BJ (cell line): ENCODE data around the gene ATP8A2. TPM values are rescaled to one million over a fixed set of nuclear protein-coding genes. Genes with fewer than 3 reads are reported as not detected.

Experiments
- CTCF ChIA-PET: fragments of 350-600 bp; formaldehyde crosslinking; extraction: SDS; loops from one replicate; lab custom pipeline; 2021; ENCODE audit warnings: antibody characterized with exemption, inconsistent platforms; lab: Yijun Ruan, JAX
- POLR2A ChIA-PET: fragments of 300-600 bp; sonication (Branson Sonifier 250); formaldehyde crosslinking; extraction: SDS; loops from one replicate; lab custom pipeline; 2021; ENCODE audit warnings: antibody characterized with exemption; lab: Charles Lee
- DNase-seq: peaks from one replicate; pipeline ENCODE4 v3.0.0-alpha.2; 2011; ENCODE audit warnings: low read depth
- H3K27me3 ChIP-seq: 2 replicates; pipeline ENCODE4 v1.6.0; 2011; ENCODE audit warnings: low read length; ENCODE audit not compliant: control insufficient read depth, insufficient read depth
- H3K36me3 ChIP-seq: 2 replicates; pipeline ENCODE4 v1.5.1; 2011; ENCODE audit warnings: low read length; ENCODE audit not compliant: control insufficient read depth, insufficient read depth
- H3K4me3 ChIP-seq: 2 replicates; pipeline ENCODE4 v1.5.1; 2011; ENCODE audit warnings: low read depth, mild to moderate bottlenecking, control low read depth, low read length
- polyA plus RNA-seq: library from polyadenylated mRNA; depleted of rRNA; stranded (reverse); fragments of >200 nt; gene quantifications from 2 replicates; pipeline ENCODE4 v1.2.3, GENCODE V29; 2011
- TF ChIP-seq, protein P1 (sequence below): IDR thresholded peaks from 2 replicates; pipeline ENCODE4 v1.5.1; 2011; ENCODE audit warnings: low read depth, mild to moderate bottlenecking, control low read depth, inconsistent platforms, low read length, moderate library complexity; ENCODE audit not compliant: insufficient read depth

Gene ATP8A2
- polyA plus RNA-seq, 1 experiment: 0.02 TPM

DNA sequence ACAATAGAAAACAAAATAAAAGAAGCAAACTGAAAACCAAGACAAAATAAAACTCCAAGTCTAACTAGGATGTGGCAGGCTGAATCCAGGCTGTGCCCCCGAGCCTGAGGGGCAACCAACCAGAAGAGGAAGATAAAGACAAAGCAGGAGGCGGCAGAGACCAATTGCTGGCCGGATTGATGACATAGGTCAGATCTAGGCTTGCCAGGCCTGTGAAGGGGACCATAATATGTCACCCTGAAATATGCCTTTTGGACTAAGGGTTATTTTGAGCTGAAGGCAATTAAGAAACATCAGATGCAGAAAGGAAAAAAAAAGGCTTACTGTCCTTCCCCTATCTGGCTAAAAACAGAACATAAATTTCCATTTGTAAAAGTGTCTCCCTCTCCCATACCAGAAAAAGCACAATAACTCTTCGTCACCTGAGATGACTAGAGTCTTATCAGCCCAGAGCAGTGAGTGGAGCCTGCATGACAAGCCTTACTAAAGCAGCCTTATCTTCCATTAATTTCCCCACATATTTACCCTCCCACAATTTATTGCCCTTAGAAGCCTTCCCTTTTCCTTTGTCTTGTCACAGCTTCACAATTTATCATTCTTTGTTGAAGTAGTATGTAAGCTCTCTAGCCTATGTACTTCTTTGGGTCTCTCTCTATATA lies 22.8 kb downstream of the ATP8A2 start:
- no peak for DNase-seq
- CTCF ChIA-PET: interaction anchor here (0.8 kb wide), 1 partner anchor 19 kb away, joined by 3 read pairs; no protein-coding TSS in a partner anchor
- Histone ChIP-seq H3K27me3 (no peaks in the 10 kb centered on the region), H3K36me3 (no peaks in the 10 kb centered on the region), H3K4me3 (no peak overlapping the region)
- TF ChIP-seq, protein P1, sequence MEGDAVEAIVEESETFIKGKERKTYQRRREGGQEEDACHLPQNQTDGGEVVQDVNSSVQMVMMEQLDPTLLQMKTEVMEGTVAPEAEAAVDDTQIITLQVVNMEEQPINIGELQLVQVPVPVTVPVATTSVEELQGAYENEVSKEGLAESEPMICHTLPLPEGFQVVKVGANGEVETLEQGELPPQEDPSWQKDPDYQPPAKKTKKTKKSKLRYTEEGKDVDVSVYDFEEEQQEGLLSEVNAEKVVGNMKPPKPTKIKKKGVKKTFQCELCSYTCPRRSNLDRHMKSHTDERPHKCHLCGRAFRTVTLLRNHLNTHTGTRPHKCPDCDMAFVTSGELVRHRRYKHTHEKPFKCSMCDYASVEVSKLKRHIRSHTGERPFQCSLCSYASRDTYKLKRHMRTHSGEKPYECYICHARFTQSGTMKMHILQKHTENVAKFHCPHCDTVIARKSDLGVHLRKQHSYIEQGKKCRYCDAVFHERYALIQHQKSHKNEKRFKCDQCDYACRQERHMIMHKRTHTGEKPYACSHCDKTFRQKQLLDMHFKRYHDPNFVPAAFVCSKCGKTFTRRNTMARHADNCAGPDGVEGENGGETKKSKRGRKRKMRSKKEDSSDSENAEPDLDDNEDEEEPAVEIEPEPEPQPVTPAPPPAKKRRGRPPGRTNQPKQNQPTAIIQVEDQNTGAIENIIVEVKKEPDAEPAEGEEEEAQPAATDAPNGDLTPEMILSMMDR: no peak
- POLR2A ChIA-PET: no interaction called here

DNA sequence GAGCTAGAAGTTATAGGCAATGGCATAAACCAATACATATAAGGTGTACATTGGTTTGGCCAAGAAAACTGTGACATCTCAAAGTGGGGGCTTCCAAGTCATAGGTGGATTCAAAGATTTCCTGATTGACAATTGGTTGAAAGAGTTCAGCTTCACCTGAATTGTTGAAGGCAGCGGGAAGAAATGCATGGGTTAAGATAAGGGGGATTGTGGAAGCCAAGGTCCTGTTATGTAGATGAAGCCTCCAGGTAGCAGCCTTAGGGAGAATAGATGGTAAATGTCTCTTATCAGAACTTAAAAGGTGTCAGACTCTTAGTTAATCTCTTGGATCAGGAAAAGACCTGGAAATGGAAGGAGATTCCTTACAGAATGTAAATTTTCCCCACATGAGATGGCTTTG lies 26.0 kb downstream of the ATP8A2 start:
- no peaks in the 10 kb centered on the region for H3K27me3 ChIP-seq
- CTCF ChIA-PET: interaction anchor here (0.6 to 1.2 kb wide), 2 partner anchors 18 to 56 kb away, joined by 3 read pairs; no protein-coding TSS in a partner anchor
- no peak overlapping the region for H3K4me3 ChIP-seq
- TF ChIP-seq, protein P1: no peak
- POLR2A ChIA-PET: no interaction called here
- DNase-seq: no peak
- H3K36me3 ChIP-seq: no peaks in the 10 kb centered on the region

DNA sequence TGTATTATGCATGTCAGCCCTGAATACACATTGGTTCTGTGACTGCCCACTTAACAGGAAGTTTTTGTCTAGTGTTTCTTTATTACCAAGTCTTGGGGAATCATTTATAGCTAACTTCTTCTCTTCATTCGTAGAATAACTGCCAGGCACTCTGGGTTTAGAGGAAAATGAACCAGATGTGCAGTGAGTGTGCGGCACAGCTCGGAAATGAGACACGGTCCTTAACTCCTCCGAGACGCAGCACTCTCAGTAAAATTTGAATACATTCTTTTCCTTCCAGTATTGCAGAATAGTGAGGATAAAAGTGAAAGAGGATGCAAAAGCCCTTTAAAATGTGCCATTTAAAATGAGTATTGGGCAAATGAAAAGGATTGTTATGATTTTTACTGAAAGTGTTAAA lies 29.2 kb downstream of the ATP8A2 start:
- ChIA-PET CTCF (no interaction called here), POLR2A (no interaction called here)
- no peaks in the 10 kb centered on the region for H3K27me3 ChIP-seq
- H3K36me3 ChIP-seq: no peaks in the 10 kb centered on the region
- no peak for DNase-seq
- TF ChIP-seq, protein P1: no peak
- no peak overlapping the region for H3K4me3 ChIP-seq

DNA sequence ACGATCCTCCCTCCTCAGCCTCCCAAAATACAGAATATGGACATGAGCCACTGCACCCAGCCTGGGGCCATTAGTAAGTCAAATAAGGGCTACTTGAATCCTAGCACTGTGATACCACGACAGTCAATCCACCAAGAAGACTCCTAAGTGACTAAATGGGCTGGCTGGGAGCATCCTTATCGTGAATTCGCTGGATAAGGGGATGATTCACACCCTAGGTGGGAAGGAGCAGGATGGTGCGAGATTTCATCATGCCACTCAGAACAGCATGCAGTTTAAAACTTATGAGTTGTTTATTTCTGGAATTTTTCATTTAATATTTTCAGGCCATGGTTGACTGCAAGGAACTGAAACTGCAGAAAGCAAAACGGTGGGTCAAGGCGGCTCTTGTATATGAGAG lies 30.2 kb downstream of the ATP8A2 start:
- Histone ChIP-seq H3K36me3 (no peaks in the 10 kb centered on the region), H3K4me3 (no peak overlapping the region), H3K27me3 (no peaks in the 10 kb centered on the region)
- ChIA-PET CTCF (no interaction called here), POLR2A (no interaction called here)
- TF ChIP-seq, protein P1: no peak
- no peak for DNase-seq

DNA sequence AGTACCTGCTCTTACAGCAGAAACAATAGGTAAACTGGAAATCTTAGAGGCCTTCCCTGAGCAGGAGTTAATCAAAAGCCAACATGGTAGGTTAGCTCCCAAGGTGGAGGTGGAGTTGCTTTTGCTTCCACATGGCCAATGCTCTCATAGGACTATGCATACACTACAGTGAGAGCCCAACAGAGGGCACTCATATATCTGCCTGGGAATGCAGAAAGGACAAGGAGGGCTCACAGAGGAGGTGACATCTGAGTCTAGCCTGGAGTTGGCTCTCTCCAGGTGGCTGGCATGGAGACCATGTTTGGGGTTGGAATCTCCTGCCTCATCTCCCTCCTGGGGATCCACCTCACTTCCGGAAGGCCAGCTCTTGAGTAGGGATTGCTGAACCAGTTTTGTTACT lies 34.6 kb downstream of the ATP8A2 start:
- ChIA-PET POLR2A (no interaction called here), CTCF (no interaction called here)
- TF ChIP-seq, protein P1: no peak
- H3K36me3 ChIP-seq: no peaks in the 10 kb centered on the region
- no peaks in the 10 kb centered on the region for H3K27me3 ChIP-seq
- no peak for DNase-seq
- H3K4me3 ChIP-seq: no peak overlapping the region
